ENCODE data around the gene PLA2G2E. TPM values are rescaled to one million over a fixed set of nuclear protein-coding genes. Genes with fewer than 3 reads are reported as not detected.

PLA2G2E gene, protein sequence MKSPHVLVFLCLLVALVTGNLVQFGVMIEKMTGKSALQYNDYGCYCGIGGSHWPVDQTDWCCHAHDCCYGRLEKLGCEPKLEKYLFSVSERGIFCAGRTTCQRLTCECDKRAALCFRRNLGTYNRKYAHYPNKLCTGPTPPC
- not detected in 2 replicates for total RNA-seq

GRCh38 chr1:19923137-19923952 lies at the start of gene PLA2G2E:
Gene PLA2G2E, minus strand, starts transcription at chr1:19923617. Its CDS starts 58 bp downstream, at chr1:19923559.

DNA sequence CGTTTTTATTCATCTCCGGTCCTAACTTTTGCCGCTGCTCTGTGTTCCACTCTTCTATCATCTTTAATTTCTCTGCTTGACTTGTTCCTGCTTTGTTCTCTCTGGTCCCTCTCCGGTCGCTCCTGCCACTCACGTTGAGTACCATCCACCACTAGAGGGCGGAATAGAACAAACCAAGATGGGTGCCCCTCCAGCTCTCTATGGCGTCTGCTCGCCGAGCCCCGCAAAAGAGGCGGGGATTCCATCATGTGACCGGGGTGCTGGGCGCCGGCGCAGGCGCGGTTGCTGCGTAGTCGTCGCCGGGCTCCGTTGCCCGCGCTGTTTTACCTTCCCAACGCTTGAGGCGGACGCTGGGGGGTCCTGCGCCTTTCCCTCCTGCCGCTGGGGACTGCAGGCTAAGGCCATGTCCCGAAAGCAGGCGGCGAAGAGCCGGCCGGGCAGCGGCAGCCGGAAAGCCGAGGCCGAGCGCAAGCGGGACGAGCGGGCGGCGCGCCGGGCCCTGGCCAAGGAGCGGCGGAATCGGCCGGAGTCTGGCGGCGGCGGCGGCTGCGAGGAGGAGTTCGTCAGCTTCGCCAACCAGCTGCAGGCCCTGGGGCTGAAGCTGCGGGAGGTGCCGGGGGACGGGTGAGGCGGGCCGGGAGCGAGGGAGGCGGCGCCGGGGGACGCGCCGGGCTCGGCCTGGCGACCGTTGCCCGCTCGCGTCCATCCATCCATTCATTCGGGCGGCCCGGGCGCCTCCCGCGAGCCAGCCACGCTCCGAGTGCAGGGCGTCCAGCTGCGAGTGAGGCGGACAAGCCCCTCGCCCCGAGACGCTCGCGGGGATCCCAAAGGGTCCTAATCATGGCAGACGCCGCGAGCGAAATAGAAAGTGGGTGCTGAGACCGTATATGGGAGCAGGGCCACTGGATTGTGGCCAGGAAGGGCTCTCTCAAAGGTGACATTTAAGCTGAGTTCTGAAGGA lies 41.0 kb downstream of the PLA2G2E start, which contains the start of gene OTUD3:
TSS of gene OTUD3 (plus strand) at position 285 of the 961 bp plus-strand sequence. CDS start at position 404, 119 bp downstream.

Other genes starting within 250 kb of the PLA2G2E start
- 5.5 and 8.4 TPM in 2 replicates for gene TMCO4, start 123.7 kb downstream of the PLA2G2E start, total RNA-seq
- not detected in 2 replicates for gene RNF186, start 108.3 kb downstream of the PLA2G2E start, total RNA-seq
- gene OTUD3, start 41.2 kb downstream of the PLA2G2E start, total RNA-seq = 4.9 and 8.1 TPM in 2 replicates
- not detected in 2 replicates for gene PLA2G2A, start 56.0 kb upstream of the PLA2G2E start, total RNA-seq
- 0.32 and 0.46 TPM in 2 replicates for gene PLA2G5, start 146.6 kb upstream of the PLA2G2E start, total RNA-seq
- not detected in 2 replicates for gene PLA2G2D, start 195.9 kb upstream of the PLA2G2E start, total RNA-seq
- not detected in 2 replicates for gene PLA2G2F, start 215.7 kb upstream of the PLA2G2E start, total RNA-seq

Data from epithelial cell of umbilical artery (primary cell).